Measurements from ENCODE around the gene FOXC1.

FOXC1 gene

DNA sequence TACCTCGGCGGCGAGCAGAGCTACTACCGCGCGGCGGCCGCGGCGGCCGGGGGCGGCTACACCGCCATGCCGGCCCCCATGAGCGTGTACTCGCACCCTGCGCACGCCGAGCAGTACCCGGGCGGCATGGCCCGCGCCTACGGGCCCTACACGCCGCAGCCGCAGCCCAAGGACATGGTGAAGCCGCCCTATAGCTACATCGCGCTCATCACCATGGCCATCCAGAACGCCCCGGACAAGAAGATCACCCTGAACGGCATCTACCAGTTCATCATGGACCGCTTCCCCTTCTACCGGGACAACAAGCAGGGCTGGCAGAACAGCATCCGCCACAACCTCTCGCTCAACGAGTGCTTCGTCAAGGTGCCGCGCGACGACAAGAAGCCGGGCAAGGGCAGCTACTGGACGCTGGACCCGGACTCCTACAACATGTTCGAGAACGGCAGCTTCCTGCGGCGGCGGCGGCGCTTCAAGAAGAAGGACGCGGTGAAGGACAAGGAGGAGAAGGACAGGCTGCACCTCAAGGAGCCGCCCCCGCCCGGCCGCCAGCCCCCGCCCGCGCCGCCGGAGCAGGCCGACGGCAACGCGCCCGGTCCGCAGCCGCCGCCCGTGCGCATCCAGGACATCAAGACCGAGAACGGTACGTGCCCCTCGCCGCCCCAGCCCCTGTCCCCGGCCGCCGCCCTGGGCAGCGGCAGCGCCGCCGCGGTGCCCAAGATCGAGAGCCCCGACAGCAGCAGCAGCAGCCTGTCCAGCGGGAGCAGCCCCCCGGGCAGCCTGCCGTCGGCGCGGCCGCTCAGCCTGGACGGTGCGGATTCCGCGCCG, 994 bp downstream of the FOXC1 start:
- TF ChIP-seq, protein P1, sequence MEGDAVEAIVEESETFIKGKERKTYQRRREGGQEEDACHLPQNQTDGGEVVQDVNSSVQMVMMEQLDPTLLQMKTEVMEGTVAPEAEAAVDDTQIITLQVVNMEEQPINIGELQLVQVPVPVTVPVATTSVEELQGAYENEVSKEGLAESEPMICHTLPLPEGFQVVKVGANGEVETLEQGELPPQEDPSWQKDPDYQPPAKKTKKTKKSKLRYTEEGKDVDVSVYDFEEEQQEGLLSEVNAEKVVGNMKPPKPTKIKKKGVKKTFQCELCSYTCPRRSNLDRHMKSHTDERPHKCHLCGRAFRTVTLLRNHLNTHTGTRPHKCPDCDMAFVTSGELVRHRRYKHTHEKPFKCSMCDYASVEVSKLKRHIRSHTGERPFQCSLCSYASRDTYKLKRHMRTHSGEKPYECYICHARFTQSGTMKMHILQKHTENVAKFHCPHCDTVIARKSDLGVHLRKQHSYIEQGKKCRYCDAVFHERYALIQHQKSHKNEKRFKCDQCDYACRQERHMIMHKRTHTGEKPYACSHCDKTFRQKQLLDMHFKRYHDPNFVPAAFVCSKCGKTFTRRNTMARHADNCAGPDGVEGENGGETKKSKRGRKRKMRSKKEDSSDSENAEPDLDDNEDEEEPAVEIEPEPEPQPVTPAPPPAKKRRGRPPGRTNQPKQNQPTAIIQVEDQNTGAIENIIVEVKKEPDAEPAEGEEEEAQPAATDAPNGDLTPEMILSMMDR (IDR thresholded peaks at IDR 0.05; ENCODE audit: insufficient read depth, low read length, poor library complexity, severe bottlenecking): no peak
- Histone ChIP-seq H3K4me3 (replicated peaks; ENCODE audit: low read depth, low read length) (peak overlapping the region; percentile 64), H3K27me3 (replicated peaks; ENCODE audit: control insufficient read depth, insufficient read depth, low read length) (peaks cover 5% of the 10 kb centered on the region), H3K36me3 (ENCODE audit: control insufficient read depth, insufficient read depth, low read length) (no peaks in the 10 kb centered on the region)
- DNase-seq (ENCODE audit: extremely low read depth, insufficient read length): peak; percentile 43

GRCh38 chr6:1611322-1611571, 1.5 kb downstream of the FOXC1 start:
- peaks cover 5% of the 10 kb centered on the region for H3K27me3 ChIP-seq (replicated peaks; ENCODE audit: control insufficient read depth, insufficient read depth, low read length)
- no peak for DNase-seq (ENCODE audit: extremely low read depth, insufficient read length)
- TF ChIP-seq, protein P1 (IDR thresholded peaks at IDR 0.05; ENCODE audit: insufficient read depth, low read length, poor library complexity, severe bottlenecking): no peak
- no peaks in the 10 kb centered on the region for H3K36me3 ChIP-seq (ENCODE audit: control insufficient read depth, insufficient read depth, low read length)
- H3K4me3 ChIP-seq (replicated peaks; ENCODE audit: low read depth, low read length): peak overlapping the region; percentile 22; the same call in 1 of the 2 replicates

- H3K27me3 ChIP-seq (replicated peaks; ENCODE audit: control insufficient read depth, insufficient read depth, low read length): peaks cover 5% of the 10 kb centered on the region
- H3K4me3 ChIP-seq (replicated peaks; ENCODE audit: low read depth, low read length): peak overlapping the region; percentile 49
- no peak for DNase-seq (ENCODE audit: extremely low read depth, insufficient read length)
- no peaks in the 10 kb centered on the region for H3K36me3 ChIP-seq (ENCODE audit: control insufficient read depth, insufficient read depth, low read length)
- TF ChIP-seq, protein P1 (IDR thresholded peaks at IDR 0.05; ENCODE audit: insufficient read depth, low read length, poor library complexity, severe bottlenecking): no peak
These were observed 2.0 kb downstream of the FOXC1 start for GRCh38 chr6:1611572-1612298.

DNA sequence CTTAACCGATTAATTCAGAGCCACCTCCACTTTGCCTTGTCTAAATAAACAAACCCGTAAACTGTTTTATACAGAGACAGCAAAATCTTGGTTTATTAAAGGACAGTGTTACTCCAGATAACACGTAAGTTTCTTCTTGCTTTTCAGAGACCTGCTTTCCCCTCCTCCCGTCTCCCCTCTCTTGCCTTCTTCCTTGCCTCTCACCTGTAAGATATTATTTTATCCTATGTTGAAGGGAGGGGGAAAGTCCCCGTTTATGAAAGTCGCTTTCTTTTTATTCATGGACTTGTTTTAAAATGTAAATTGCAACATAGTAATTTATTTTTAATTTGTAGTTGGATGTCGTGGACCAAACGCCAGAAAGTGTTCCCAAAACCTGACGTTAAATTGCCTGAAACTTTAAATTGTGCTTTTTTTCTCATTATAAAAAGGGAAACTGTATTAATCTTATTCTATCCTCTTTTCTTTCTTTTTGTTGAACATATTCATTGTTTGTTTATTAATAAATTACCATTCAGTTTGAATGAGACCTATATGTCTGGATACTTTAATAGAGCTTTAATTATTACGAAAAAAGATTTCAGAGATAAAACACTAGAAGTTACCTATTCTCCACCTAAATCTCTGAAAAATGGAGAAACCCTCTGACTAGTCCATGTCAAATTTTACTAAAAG, 2.7 kb downstream of the FOXC1 start:
- DNase-seq (ENCODE audit: extremely low read depth, insufficient read length): no peak

GRCh38 chr6:1612974-1613306, 3.2 kb downstream of the FOXC1 start:
- Histone ChIP-seq H3K4me3 (replicated peaks; ENCODE audit: low read depth, low read length) (no peak overlapping the region), H3K36me3 (ENCODE audit: control insufficient read depth, insufficient read depth, low read length) (no peaks in the 10 kb centered on the region), H3K27me3 (replicated peaks; ENCODE audit: control insufficient read depth, insufficient read depth, low read length) (peaks cover 3% of the 10 kb centered on the region)
- TF ChIP-seq, protein P1 (IDR thresholded peaks at IDR 0.05; ENCODE audit: insufficient read depth, low read length, poor library complexity, severe bottlenecking): no peak
- no peak for DNase-seq (ENCODE audit: extremely low read depth, insufficient read length)

More for the DNA sequence above, 2.7 kb downstream of the FOXC1 start:
- H3K36me3 ChIP-seq (ENCODE audit: control insufficient read depth, insufficient read depth, low read length): no peaks in the 10 kb centered on the region
- peaks cover 5% of the 10 kb centered on the region for H3K27me3 ChIP-seq (replicated peaks; ENCODE audit: control insufficient read depth, insufficient read depth, low read length)
- TF ChIP-seq, protein P1 (IDR thresholded peaks at IDR 0.05; ENCODE audit: insufficient read depth, low read length, poor library complexity, severe bottlenecking): no peak
- no peak overlapping the region; the same call in 1 of the 2 replicates for H3K4me3 ChIP-seq (replicated peaks; ENCODE audit: low read depth, low read length)
